ENCODE data around the gene TRPV4. TPM values are rescaled to one million over a fixed set of nuclear protein-coding genes. Genes with fewer than 3 reads are reported as not detected.

Gene TRPV4
- 0.46 TPM for total RNA-seq
- long read RNA-seq, partial matches to known transcripts: 2 of 2 reads
- long read RNA-seq, other reads (novel, unspliced or antisense): 0 of 2 reads

- no peak for DNase-seq (ENCODE audit: low spot score)
- intact Hi-C loops (cut with DNase I): no loop called here
Measured at GRCh38 chr12:109833307-109834189, at the start of gene TRPV4. TSS of gene TRPV4 (minus strand) at chr12:109833398. CDS start at chr12:109814796, 18,602 bp downstream.

- intact Hi-C loops (cut with DNase I): loop anchor here (2.0 kb wide), 1 partner anchor 77 kb away; no protein-coding TSS in a partner anchor
- DNase-seq (ENCODE audit: low spot score): no peak
Measured at GRCh38 chr12:109881752-109882151, 48.6 kb upstream of the TRPV4 start.

- DNase-seq (ENCODE audit: low spot score): no peak
- intact Hi-C loops (cut with DNase I): loop anchor here (2.0 kb wide), 1 partner anchor 76 kb away; no protein-coding TSS in a partner anchor
Measured at GRCh38 chr12:109880938-109881337, 47.7 kb upstream of the TRPV4 start.

- intact Hi-C loops (cut with DNase I): loop anchor here (2.0 kb wide), 1 partner anchor 75 kb away; no protein-coding TSS in a partner anchor
Measured at GRCh38 chr12:109880043-109880931, 47.1 kb upstream of the TRPV4 start, which contains the start of gene GLTP. TSS of gene GLTP (minus strand) at chr12:109880541. CDS start at chr12:109880374, 167 bp downstream.

GRCh38 chr12:109879351-109880042, 46.3 kb upstream of the TRPV4 start:
- intact Hi-C loops (cut with DNase I): loop anchor here (2.0 to 5.0 kb wide), 2 partner anchors 75 to 357 kb away; no protein-coding TSS in a partner anchor
- DNase-seq (ENCODE audit: low spot score): no peak

More at GRCh38 chr12:109880043-109880931, 47.1 kb upstream of the TRPV4 start, which contains the start of gene GLTP:
- DNase-seq (ENCODE audit: low spot score): peak; percentile 95

- intact Hi-C loops (cut with DNase I): loop anchor here (5.0 kb wide), 1 partner anchor 356 kb away; no protein-coding TSS in a partner anchor
- DNase-seq (ENCODE audit: low spot score): no peak
Measured at GRCh38 chr12:109878749-109879148, 45.6 kb upstream of the TRPV4 start.

- intact Hi-C loops (cut with DNase I): loop anchor here (5.0 kb wide), 1 partner anchor 356 kb away; no protein-coding TSS in a partner anchor
- no peak for DNase-seq (ENCODE audit: low spot score)
Measured at GRCh38 chr12:109878247-109878625, 45.0 kb upstream of the TRPV4 start.

- intact Hi-C loops (cut with DNase I): loop anchor here (5.0 kb wide), 1 partner anchor 355 kb away; no protein-coding TSS in a partner anchor
Measured at GRCh38 chr12:109877504-109878246, 44.5 kb upstream of the TRPV4 start.

GRCh38 chr12:109876406-109876805, 43.2 kb upstream of the TRPV4 start:
- intact Hi-C loops (cut with DNase I): loop anchor here (5.0 kb wide), 1 partner anchor 354 kb away; no protein-coding TSS in a partner anchor
- DNase-seq (ENCODE audit: low spot score): no peak

More at GRCh38 chr12:109877504-109878246, 44.5 kb upstream of the TRPV4 start:
- DNase-seq (ENCODE audit: low spot score): no peak

- intact Hi-C loops (cut with DNase I): loop anchor here (5.0 kb wide), 1 partner anchor 353 kb away; no protein-coding TSS in a partner anchor
- DNase-seq (ENCODE audit: low spot score): no peak
Measured at GRCh38 chr12:109875572-109876131, 42.5 kb upstream of the TRPV4 start.

- DNase-seq (ENCODE audit: low spot score): no peak
- intact Hi-C loops (cut with DNase I): no loop called here
Measured at GRCh38 chr12:109873653-109874052, 40.5 kb upstream of the TRPV4 start.

- no peak for DNase-seq (ENCODE audit: low spot score)
- intact Hi-C loops (cut with DNase I): no loop called here
Measured at GRCh38 chr12:109871668-109872314, 38.6 kb upstream of the TRPV4 start.

GRCh38 chr12:109870648-109871047, 37.5 kb upstream of the TRPV4 start:
- intact Hi-C loops (cut with DNase I): no loop called here
- DNase-seq (ENCODE audit: low spot score): no peak

- intact Hi-C loops (cut with DNase I): no loop called here
- no peak for DNase-seq (ENCODE audit: low spot score)
Measured at GRCh38 chr12:109868182-109869051, 35.2 kb upstream of the TRPV4 start.

GRCh38 chr12:109864916-109865315, 31.7 kb upstream of the TRPV4 start:
- no peak for DNase-seq (ENCODE audit: low spot score)
- intact Hi-C loops (cut with DNase I): no loop called here

Data from cardiac septum (tissue), 1 donor.